Chondrocyte (in vitro differentiated cells): ENCODE results near the gene RAD51B. TPM values are rescaled to one million over a fixed set of nuclear protein-coding genes. Genes with fewer than 3 reads are reported as not detected.
A peak's percentile ranks its signal among the peaks of the same experiment; 100 is the strongest.
"Not testable (repeated sequence)": the region's sequence is repeated elsewhere in the genome, so short reads cannot be mapped to it uniquely, and the experiment has no call there.

Experiments used
- DNase-seq: peaks from one replicate; pipeline ENCODE4 v3.0.0; 2021; ENCODE audit warnings: mixed read lengths, low spot score
- H3K27ac Mint-ChIP-seq: one replicate; pipeline ENCODE4 v1.8.0; 2021; ENCODE audit warnings: mild to moderate bottlenecking, moderate library complexity, mixed read lengths; ENCODE audit not compliant: unreplicated experiment
- H3K27me3 Mint-ChIP-seq: 2 replicates; pipeline ENCODE4 v1.8.0; 2021; ENCODE audit warnings: low read depth, mixed read lengths
- H3K36me3 Mint-ChIP-seq: 2 replicates; pipeline ENCODE4 v1.8.0; 2021; ENCODE audit warnings: low read depth, mixed read lengths
- H3K4me1 Mint-ChIP-seq: 2 replicates; pipeline ENCODE4 v1.8.0; 2021; ENCODE audit warnings: low read depth, mild to moderate bottlenecking, mixed read lengths
- H3K4me3 Mint-ChIP-seq: one replicate; pipeline ENCODE4 v1.8.0; 2021; ENCODE audit warnings: mild to moderate bottlenecking, moderate library complexity, mixed read lengths; ENCODE audit not compliant: unreplicated experiment
- H3K9me3 Mint-ChIP-seq: 2 replicates; pipeline ENCODE4 v1.8.0; 2021; ENCODE audit warnings: low read depth, mixed read lengths
- total RNA-seq: library from RNA; stranded (reverse); gene quantifications from 3 replicates; pipeline ENCODE4 v1.2.1, GENCODE V29; 2021
- TF ChIP-seq, protein P1 (sequence below): fragments of 200-600 bp; sonication (generic); IDR thresholded peaks from 2 replicates; pipeline ENCODE4 v1.5.0; 2021; ENCODE audit warnings: antibody characterized with exemption, mild to moderate bottlenecking, moderate library complexity

The RAD51B gene
- total RNA-seq, 1 donor from 2014 or later = 8.2 TPM

DNA sequence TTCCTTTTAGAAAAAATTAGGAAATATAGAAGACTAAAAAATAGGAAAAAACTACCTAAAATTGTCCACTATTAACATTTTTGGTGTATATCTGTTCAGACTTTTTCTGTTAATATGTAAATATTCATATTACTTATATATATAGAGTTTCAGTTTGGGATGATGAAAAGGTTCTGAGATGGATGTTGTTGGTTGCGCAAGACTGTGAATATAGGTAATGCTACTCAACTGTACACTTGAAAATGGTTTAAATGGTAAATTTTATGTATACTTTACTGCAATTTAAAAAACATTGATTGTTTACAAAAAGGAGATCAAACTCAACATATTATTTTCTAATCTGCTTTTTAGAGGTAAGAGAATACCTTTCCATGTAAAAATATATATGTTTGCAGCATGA, 200.9 kb downstream of the RAD51B start:
- Mint-ChIP-seq H3K4me3 (no peak overlapping the region), H3K27me3 (no peaks in the 10 kb centered on the region), H3K4me1 (peaks cover 18% of the 10 kb centered on the region), H3K36me3 (peaks cover 3% of the 10 kb centered on the region), H3K9me3 (peaks cover 16% of the 10 kb centered on the region), H3K27ac (no peak overlapping the region)
- TF ChIP-seq, protein P1, sequence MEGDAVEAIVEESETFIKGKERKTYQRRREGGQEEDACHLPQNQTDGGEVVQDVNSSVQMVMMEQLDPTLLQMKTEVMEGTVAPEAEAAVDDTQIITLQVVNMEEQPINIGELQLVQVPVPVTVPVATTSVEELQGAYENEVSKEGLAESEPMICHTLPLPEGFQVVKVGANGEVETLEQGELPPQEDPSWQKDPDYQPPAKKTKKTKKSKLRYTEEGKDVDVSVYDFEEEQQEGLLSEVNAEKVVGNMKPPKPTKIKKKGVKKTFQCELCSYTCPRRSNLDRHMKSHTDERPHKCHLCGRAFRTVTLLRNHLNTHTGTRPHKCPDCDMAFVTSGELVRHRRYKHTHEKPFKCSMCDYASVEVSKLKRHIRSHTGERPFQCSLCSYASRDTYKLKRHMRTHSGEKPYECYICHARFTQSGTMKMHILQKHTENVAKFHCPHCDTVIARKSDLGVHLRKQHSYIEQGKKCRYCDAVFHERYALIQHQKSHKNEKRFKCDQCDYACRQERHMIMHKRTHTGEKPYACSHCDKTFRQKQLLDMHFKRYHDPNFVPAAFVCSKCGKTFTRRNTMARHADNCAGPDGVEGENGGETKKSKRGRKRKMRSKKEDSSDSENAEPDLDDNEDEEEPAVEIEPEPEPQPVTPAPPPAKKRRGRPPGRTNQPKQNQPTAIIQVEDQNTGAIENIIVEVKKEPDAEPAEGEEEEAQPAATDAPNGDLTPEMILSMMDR = no peak
- no peak for DNase-seq

DNA sequence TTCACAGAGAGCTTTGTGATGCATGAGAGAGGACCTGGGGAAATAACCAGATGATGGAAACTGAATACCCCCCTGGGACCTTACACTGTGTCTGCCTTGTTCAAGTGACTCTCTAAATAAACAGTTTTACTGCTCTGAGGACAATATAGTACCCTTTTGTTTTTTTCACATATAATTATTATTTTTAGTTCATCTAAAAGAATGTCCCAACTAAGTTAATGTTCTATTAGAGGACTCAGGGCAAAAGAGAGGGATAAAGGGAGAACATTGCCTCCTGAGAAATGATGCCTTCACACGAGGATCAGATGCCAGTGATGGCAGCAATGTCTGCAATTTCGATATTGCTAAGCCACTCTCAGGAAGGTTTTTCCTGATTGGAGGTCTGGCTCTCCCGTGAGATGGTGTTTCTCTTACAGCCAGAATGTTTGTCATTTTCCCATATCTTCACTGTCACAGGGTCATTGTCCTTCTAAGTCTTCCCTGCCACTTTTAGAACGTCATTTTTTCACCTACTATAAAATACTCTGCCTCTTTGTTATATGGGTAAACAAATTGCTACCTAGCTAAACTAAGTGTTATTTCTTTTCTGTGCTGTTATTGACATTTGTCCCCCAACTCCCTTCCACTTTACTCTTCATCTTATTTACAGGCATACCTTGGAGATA, 201.6 kb downstream of the RAD51B start:
- TF ChIP-seq, protein P1 = no peak
- peaks cover 16% of the 10 kb centered on the region for H3K9me3 Mint-ChIP-seq
- peaks cover 3% of the 10 kb centered on the region for H3K36me3 Mint-ChIP-seq
- DNase-seq = no peak
- H3K4me1 Mint-ChIP-seq = peaks cover 14% of the 10 kb centered on the region
- H3K27ac Mint-ChIP-seq = no peak overlapping the region
- H3K4me3 Mint-ChIP-seq = no peak overlapping the region
- no peaks in the 10 kb centered on the region for H3K27me3 Mint-ChIP-seq

DNA sequence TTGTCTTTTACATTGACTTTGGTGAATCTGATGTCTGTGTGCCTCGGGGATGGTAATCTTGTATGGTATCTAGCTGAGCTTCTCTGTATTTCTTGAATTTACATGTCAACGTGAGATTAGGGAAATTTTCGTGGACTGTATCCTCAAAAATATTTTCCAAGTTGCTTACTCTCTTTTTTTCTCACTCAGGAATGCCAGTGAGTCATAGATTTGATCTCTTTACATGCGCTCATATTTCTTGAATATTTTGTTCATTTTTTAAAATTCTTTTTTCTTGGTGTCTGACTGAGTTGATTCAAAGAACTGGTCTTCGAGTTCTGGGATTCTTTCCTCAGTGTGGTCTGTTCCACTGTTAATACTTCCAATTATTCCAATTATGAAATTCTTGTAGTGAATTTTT, 207.7 kb downstream of the RAD51B start:
- Mint-ChIP-seq H3K36me3 (peaks cover 10% of the 10 kb centered on the region), H3K27me3 (no peaks in the 10 kb centered on the region), H3K4me3 (no peak overlapping the region), H3K4me1 (peaks cover 19% of the 10 kb centered on the region), H3K9me3 (peaks cover 42% of the 10 kb centered on the region), H3K27ac (peak overlapping the region; percentile 58)
- TF ChIP-seq, protein P1 = no peak
- DNase-seq = no peak

DNA sequence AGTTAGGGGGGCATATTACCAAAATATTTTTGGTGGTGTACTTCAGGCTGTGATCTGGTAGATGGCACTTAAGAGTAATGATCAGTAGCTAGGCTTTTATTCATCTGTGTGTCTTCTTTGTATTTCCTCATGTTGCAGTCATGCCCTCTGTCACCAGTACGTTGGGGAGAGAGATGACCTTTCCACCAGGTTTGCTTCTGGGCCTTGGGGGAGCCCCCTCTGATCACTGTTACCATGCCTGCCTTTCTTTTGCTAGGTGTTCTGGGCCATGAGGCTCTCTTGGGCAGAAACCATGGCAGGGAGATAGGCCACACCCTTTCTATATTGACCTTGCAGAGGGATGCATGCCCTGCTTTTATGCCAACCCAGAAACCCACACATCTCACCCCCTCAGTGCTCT, 208.5 kb downstream of the RAD51B start:
- Mint-ChIP-seq H3K27ac (no peak overlapping the region), H3K36me3 (peaks cover 10% of the 10 kb centered on the region), H3K4me3 (no peak overlapping the region), H3K9me3 (peaks cover 36% of the 10 kb centered on the region), H3K27me3 (no peaks in the 10 kb centered on the region), H3K4me1 (peaks cover 25% of the 10 kb centered on the region)
- TF ChIP-seq, protein P1 = no peak
- no peak for DNase-seq

DNA sequence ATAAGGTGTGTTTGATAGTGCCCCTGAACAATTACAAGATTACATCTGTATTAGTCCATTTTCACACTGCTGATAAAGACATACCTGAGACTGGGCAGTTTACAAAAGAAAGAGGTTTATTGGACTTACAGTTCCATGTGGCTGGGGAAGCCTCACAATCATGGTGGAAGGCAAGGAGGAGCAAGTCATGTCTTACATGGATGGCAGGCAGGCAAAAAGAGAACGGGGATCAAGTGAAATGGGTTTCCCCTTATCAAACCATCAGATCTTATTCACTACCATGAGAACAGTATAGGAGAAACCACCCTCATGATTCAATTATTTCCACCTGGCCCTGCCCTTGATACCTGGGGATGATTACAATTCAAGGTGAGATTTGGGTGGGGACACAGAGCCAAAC, 211.4 kb downstream of the RAD51B start:
- Mint-ChIP-seq H3K9me3 (peaks cover 30% of the 10 kb centered on the region), H3K4me1 (peaks cover 26% of the 10 kb centered on the region)
- H3K27ac Mint-ChIP-seq, H3K36me3 Mint-ChIP-seq, H3K4me3 Mint-ChIP-seq, DNase-seq, H3K27me3 Mint-ChIP-seq: not testable (repeated sequence)

DNA sequence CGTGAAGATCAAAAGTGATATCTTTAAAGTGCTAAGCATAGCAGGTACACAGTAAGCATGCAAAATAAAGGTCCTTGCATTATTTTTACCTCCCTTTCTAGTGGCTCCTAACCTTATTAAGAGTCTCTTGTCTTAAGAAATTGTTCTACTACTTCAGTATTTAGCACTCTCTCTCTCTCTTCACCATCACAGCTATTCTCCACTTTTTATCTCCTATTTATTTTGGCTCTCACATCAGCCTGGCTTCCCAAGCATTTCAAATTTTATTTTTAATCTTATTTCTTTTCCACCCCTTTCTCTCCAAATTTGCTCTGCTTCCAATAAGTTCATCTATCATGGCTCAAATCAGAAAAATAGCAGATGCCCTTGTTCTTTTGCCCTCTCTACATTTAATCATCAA, 212.6 kb downstream of the RAD51B start:
- no peak for DNase-seq
- no peaks in the 10 kb centered on the region for H3K27me3 Mint-ChIP-seq
- H3K36me3 Mint-ChIP-seq = peaks cover 6% of the 10 kb centered on the region
- peaks cover 24% of the 10 kb centered on the region for H3K9me3 Mint-ChIP-seq
- H3K4me3 Mint-ChIP-seq = no peak overlapping the region
- TF ChIP-seq, protein P1 = no peak
- no peak overlapping the region for H3K27ac Mint-ChIP-seq
- peaks cover 29% of the 10 kb centered on the region for H3K4me1 Mint-ChIP-seq
